NK-92 treated with Interleukin-12 subunit alpha and Interleukin-12 subunit beta, amount 100 ng/mL, for 24 hours (cell line): ENCODE measurements around the gene C17orf113.
A peak's percentile ranks its signal among the peaks of the same experiment; 100 is the strongest.

Experiments used
- DNase-seq: peaks from one replicate; lab custom pipeline; 2025; lab: John Stamatoyannopoulos, UW

Gene C17orf113

DNA sequence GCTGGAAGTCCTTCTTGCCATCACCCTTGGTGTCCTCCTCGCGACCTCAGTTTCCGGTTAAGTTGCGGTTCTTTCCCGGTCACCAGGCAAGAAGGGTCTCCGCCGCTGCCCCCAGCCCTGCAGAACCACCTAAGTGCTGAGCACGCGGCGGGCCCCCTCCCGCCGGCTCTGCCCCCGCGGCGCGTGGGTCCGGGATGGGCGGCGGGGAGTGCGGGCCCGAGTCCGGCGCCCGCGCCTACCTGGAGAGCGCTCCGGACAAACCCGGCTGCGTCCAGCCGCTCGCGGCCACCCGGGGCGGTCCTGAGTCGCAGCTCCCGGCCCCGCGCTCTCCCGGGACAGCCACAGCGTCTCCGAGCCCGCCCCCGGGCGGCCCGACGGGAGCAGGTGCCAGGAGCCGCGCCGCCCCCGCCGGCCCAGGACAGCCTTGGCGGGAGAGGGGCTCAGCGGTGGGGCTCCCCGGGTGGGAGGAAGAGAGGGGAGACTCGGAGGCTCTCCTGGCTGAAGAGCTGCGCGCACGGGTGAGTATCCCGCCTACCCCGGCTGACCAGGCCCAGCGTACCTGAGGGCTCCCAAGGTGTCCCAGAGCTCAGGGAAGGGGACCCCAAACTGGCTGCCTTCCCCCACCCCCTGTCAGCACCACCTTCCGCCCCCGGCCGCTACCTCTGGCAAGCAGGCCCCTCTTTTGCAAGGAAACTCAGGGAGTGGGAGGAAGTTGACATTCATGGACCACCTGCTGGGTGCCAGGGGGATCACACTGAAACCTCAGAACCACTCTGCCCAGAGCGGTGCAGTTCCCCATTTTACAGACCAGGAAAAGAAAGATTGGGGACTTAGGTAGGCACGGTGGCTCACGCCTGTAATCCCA lies 22.2 kb upstream of the C17orf113 start:
- no peak for DNase-seq

DNA sequence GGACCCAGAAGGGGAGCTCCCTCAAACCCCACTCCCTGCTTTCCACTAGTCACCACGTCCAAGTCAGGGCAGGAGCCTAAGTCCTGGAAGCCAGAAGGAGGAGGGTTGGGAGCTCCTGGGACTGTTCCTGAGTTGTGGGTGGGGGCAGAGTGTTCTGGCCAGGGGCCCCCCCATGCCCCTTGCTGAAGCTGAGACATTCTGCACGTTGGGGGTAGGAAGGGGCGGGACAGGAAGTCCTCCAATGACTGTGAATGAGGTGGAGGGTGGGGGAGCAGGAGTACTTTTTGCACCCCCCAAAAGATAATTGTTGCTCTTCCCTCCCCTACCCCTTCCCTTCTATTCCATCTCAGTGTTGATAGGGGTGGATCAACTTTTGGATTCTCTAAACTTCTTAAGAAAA lies 21.4 kb upstream of the C17orf113 start:
- no peak for DNase-seq

DNA sequence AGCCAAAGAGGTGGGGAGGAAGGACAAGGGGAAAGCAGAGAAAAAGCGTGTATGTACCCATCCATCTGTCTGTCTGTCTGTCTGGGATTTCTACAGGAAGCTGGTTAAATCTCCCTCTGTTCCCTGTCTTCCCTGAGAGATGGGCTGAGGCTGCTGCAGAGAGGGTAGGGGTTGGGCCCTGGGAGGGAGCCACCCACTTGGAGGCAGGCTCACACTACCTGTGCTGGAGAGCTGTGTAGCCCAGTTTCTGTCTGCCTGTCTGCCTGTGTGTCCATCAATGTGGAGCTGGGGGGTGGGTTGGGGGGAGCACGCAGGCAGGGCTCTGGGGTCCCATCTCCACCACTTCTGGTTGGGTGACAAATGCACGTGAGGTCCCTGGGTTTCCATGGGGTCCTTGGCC lies 18.6 kb upstream of the C17orf113 start:
- no peak for DNase-seq

DNA sequence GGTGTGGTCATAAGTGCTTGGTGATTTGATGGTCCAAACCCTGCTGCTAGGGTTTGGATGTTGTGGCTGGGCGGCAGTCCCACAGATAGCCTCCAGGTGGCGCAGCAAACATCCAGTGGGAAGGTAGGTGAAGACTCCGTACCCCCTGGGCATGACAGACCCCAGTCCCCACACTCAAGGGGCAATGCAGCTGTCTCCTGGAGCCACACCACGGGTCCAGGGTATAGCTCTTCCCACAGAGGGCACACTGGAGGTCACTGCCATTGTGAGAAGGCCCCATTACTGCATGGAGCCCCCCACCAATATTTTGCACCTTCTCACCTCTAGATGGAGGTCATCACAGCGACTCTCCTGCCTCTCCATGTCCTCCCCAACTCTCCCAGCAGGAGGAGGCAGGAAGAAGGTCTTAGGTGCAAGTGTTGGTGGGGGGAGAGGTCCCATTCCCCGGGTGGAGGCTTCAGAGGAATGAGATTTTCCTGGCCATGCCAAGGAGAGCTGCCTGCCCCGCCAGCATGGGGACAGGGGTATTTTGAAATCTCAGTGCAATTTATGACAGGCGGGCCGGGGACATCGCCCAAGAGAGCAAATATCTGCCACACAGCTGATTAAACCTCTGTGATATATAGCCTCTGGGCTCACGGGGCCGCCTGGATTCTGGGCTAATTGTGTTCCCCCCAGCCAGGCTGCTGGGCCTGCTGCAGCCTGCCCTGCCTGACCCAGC lies 17.1 kb upstream of the C17orf113 start:
- DNase-seq: peak; percentile 10

DNA sequence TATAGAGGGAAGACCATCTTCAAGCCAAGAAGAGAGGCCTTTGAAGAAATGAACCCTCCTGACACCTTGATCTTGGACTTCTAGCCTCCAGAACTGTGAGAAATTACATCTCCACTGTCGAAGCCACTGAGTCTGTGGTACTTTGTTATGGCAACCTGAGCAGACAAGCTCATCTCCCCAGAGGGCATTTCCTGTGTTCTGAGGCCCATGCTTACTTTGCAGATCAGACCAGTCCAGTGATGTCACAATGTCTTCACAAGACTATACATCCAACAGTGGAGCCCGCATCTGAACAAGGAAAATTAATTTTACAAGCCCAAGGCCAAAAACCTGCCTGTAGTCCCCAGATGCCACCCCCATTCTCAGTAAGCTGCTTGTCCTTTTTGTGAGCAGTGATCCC lies 14.8 kb upstream of the C17orf113 start:
- no peak for DNase-seq

DNA sequence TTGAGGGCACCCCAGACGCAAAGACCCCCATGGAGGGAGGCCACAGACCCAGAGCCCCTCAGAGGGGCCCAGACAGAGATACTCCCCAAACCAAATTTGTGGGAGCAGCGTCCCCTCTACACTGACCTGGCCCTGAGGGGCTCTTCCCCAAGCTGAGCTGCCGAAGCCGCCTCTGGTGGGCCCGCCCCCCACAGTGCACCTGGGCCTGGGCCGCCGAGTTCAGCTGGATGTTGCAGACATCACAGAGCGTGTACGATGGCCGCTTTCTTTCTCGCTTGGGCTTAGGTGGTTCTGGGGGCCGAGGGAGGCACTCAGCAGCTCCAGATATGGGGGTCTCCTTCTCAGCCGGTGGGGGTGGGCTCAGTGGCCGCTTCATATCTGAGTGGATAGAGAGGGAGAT lies 12.3 kb upstream of the C17orf113 start:
- DNase-seq: no peak

DNA sequence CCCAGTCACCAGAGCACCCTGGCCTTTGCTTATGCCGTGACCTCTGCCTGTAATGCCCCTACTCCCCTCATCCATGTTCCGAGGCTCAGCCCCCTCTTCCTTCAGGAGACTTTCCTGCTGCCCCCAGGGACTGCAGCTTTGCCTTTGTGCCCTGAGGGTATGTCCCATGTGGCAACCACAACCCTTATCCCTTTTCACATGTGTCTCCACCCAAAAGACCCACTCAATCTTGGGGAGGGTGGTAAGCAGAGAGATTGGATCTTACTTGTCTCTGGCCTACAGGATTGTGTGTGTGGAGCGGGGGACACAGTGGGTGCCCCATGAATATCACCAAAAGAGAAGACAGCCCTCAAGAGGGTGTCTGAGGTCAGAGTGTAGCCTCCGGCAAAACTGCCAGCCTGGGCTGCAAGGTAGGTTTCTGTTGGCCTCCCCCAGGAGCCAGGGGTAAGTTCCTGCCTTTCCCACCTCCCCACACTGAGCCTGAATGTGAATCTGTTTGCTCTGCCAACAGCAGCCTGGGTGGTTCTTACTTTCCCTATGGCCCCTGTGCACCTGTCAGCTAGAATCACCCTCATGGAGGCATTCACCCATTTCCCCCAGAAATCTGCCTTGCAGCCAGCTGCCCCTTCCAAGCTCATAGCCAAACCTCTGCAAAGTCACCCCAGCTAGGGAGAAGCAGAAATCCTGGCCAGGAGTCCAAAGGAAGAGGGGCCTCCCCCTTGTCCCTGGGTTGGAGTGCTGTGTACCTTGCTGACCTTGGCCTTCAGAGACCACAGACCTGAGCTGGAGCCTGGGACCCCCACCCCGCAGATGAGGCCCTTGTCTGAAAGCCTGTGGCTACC lies 11.5 kb upstream of the C17orf113 start:
- DNase-seq: no peak

DNA sequence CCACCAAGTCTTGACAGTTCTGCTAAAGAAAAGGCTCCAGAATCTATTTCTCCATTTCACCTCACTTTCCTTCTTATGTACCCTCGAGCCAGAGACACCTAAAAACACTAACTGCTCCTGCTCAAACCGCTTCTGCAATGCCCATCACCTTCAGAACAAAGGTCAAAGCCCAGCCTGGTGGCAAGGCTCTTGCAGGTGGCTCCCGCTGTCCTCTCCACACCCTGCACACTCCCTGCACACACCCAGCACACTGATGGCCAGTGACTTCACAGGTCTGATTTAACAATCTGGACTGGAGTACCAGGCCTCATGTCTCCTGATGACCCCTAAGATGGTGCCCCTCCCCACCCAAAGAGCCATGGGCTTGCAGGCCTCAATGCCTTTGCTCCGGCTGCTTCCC lies 9.8 kb upstream of the C17orf113 start:
- no peak for DNase-seq

DNA sequence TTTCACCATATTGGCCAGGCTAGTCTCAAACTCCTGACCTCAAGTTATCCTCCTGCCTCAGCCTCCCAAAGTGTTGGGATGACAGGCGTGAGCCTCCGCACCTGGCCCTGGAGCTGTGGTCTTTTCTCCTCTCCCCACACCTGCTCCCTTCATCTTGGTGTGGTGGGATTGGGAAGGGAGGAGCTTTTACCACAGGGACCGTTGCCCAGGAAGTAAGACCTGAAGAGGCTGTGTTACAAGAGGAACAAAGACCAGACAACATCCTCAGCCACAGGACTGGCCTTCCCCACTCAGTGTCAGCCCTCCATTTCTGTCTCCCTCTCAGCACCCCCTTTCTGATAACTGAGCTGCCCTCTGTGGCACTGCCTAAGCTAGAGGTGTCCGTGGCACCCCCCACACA lies 9.4 kb upstream of the C17orf113 start:
- no peak for DNase-seq

DNA sequence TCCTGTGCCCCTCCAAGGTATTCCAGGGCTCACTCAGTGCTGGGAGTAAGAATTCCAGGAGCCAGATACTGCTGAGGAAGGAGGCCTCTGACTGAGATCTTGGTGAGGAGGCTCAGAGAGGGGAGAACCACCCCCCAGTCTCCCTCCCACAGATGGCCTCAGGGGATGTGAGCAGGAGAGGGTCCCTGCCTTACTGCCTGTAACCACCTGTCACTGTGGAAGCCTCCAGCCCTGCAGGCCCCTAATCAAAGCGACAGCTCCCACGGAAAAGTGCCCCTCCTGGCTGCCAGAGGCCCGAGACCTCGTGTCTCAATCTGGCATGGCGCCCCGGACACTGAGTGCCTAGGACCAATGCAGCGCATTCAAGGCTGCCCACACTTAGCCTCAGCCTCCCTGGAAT lies 7.7 kb upstream of the C17orf113 start:
- DNase-seq: no peak

DNA sequence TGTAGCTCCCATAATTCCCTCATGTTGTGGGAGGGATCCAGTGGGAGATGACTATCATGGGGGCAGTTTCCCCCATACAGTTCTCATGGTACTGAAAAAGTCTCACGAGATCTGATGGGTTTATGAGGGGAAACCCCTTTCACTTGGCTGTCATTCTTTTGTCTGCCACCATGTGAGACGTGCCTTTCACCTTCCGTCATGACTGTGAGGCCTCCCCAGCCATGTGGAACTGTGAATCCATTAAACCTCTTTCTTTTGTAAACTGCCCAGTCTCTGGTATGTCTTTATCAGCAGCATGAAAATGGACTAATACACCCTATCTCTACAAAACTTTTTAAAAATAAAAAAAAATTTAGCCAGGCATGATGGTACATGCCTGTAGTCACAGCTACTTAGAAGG lies 6.2 kb upstream of the C17orf113 start:
- no peak for DNase-seq

DNA sequence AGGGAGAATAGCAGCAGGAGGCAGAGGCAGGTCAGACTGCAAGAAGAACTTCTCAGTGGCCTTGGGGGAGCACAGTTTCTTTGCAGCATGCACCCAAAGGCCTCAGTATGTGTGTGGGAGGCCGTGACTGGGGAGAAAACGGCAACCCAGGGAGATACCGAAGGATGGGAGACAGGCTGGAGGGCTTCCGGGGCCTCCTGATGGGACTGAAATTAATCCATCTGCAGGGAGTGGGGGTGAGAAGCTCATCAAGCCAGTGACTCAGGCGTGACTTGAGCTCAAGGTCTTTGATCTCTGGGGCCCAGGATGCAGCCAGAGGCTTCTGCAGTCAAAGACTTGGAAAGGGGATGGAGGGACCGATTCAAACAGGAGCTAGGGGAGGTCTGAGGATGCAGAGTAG lies 5.1 kb upstream of the C17orf113 start:
- DNase-seq: no peak

DNA sequence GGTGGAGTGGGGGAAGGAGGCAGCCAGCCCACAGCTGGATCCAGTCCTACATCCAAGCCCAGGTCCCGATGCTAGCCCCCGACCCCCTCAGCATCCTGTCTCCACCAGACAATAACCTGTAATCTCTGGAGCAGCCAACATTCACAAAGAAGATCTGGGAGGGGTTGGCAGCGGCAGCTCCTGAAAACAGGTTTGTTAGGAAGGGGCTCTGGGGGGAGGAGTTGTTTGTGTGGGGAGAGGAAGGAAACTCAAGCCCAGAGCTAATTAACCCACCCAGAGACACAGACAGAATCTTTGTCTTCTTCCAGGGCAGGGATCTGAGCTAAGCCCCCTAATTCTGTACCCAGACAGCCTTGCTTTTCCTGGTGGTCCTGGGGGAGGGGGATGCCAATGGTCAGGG lies 4.6 kb upstream of the C17orf113 start:
- no peak for DNase-seq

DNA sequence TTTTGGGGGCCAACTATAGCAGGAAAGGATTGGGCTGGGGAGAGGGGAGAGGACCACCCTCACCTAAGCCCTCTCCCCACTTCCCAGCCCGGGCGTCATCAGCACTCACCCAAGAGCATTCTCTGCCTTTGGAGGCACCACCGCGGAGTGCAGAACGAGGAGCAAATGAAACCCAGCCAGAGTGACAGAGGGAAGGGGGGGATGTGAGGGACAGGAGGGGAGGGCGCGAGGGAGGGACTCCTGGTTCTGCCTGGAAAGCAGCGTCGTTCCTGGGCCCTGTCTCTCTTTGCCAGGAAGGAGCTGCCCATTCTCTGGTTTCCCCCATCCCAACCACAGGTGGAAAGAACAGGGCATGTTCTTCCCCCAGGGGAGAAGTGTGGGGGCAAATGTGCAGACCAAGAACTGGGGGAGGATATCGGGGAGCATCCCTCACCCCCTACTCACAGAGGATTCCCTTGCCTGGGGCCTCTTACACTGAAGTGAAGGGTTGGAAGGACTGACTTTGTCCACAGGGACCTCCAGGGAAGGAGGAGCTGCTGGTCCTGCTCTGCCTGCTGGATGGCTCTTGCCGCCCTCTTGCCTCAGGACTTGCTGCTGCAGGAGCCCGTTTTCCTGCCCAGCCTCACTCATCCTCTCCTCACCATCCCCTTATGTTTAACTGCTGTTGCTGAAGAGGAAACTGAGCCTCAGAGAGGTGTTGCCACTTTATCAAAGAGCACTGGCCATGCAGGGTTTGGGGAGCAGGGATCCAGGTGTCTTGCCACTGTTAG lies 3.5 kb upstream of the C17orf113 start:
- no peak for DNase-seq

DNA sequence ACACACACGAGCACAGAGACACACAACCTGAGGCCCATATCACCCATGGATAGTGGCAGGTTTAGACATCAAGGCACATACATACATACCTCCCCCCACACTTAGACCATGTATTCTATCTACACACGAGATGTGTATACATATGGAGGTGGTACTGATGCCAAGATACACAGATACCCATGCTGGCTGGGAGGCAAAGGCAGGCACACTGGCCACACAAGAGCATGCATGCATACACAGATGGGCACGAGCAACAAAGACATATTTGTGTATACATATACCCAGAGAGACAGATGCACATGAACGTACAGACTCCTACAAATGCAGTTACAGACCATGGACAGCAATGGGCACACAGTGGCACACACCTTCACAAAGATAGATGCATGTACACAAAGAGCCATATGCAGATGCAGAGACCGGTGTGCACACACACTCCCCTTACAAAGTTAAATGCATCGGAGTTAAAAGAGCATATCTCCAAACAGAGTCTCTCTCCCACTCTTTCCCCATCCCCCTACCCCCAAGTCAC lies 2.0 kb upstream of the C17orf113 start:
- DNase-seq: no peak

DNA sequence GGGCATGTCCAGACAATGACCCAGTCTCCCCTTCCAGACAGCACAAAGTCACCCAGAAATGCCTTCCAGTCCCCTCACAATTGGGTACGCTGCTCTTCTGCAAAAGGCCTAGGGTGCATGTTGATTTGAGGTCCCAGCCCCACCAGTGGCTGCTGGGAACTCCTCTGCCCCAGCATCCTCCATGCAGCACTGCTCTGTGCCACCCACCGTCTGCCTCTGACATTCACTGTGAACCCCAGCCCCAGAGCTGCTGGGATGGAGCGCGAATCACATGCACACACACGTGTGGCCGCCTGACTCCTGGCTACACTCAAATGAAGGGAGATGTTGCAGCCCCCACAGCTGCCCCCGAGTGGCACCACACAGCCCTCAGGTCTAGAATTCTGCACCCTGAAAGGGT lies 1.2 kb upstream of the C17orf113 start:
- no peak for DNase-seq

DNA sequence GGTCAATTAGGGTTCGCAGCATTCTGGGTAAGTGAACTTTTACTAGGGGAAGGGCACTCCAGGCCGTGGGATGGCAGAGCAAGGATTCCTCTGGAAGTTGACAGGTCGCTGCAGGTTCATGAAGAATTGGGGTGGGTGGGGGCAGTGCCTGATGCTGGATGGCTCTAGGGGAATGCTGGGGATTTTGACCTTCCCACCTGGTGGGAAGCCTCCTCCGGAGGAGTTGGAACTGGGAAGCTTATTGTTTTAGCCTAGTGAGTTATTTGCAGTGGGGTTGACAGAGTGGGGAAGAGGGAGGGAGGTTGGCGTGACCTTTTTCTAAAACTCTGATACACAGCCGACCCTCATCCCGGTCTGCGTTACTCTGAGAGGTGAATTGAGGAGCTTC lies 606 bp upstream of the C17orf113 start:
- DNase-seq: no peak

DNA sequence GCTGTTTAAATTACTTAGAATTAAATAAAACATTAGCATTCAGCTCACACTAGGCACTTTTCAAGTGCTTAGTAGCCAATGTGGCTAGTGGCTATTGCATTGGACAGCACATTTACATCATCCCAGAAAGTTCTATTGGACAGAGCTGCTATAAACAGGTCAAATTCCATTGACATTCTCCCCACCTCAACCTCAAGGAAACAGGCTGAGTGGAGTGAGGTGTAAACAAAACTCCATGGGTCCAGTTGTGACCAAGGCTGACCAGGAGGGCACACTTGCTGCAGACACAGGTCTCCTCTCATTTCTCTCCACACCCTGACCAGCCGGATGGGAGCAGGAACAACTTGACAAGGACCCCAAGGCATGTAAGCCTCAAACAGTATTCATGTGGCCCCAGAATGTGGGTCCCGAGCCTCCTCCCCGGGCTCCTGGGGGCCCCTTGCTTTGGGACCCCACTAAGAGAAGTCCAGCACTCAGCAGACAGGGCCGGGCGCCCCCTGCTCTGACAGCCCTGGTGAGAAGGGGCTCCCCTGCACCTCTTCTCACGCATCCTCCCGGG lies 488 bp downstream of the C17orf113 start:
- DNase-seq: no peak

DNA sequence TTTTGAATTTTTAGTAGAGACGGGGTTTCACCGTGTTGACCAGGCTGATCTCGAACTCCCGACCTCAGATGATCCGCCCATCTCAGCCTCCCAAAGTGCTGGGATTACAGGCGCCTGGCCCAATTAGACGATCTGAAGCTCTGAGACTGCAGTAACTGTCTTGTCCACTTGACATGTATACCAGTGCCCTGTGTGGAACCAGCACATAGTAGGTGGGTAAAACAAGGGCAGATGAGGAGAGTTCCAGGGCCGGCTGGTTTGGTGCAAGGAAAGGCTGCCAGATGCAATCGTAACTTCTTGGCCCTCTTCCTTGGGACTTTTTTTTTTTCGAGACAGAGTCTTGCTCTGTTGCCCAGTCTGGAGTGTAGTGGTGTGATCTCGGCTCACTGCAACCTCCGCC lies 3.1 kb downstream of the C17orf113 start:
- DNase-seq: no peak

DNA sequence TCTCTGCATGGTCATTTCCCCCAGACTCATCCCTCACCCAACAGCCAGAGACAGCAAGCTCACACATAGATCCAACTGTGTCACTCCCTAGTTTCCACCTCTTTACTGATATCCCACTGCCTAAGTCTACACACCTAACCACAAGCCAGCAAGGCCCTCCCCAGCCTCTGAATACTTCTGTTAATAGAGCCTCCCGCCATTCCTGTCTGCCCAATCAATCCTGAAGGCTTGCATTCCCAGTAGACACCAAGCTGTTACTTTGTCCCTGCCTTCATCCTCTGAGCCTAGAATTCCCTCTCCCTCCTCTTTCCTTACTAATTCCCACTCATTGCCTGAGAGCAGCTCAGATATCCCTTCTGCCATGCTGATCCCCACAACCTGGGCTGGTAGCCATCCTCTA lies 4.7 kb downstream of the C17orf113 start:
- DNase-seq: no peak

DNA sequence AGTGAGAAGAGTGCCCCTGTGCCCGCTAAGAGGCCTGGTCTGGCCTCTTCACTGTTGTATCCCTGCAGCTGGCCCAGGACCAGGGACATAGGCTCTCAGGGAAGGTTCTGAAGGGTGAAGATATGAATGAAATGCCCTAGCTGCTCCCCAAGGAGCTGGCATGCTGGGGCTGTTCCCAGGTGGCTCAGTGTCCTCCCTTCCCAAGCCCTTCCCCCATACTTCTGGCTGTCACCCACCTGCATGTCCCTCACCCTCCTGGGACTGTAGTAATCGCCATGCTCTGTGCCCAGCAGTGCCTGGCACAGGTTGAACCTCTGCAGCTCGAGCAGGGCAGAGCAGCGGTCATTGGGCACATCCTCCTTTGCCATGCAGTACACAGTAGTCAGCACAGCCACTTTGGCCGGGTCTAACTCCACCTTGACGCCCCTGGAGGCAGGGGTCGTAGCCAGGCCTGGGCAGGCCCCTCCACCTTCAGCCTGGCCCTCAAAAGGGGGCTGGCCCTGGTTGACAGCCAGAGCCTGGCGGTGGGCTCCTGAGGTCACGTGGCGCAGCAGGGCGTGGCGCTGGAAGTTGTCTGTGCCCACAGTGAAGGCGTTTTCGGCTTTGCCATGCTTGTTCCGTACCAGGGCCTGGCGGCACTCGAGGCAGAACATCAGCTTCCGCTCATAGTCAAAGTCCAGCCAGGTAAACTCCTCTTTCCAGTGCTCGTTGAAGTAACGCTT lies 7.6 kb downstream of the C17orf113 start:
- DNase-seq: no peak
